ENCODE data around the gene CD80. TPM values are rescaled to one million over a fixed set of nuclear protein-coding genes. Genes with fewer than 3 reads are reported as not detected.

Gene CD80
- total RNA-seq, 3 donors from 2014 or later (not counting 1 experiment from before 2014, with no cell fraction given), result 0.40 to 1.1 TPM; not detected in 1

DNA sequence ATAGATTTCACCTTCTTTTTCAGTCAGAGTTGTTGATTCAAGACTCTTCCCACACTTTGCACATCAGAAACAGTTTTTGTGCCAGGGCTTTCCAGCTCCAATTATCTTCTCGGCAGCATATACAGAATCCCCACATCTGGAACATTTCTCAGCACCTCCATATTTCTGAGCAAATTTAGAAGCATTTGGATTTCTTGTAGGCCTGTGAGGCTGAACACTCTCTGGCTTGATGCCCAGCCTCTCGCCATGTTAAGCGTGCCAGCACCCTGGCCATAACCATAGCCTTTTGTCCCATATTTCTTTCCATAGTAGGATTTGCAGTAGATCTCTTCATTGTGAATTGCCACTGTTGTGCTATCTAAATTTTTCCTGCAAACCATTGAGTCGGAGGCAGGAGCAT lies 28.3 kb downstream of the CD80 start:
- ATAC-seq, result no peak
- no peak overlapping the region for H3K27ac ChIP-seq (ENCODE audit: low read length)
- peaks cover 2% of the 10 kb centered on the region for H3K36me3 ChIP-seq (ENCODE audit: control insufficient read depth, insufficient read depth, low read length)
- Mint-ChIP-seq H3K9me3 (no peaks in the 10 kb centered on the region), H3K27me3 (ENCODE audit: low read depth in 2 of 2) (no peaks in the 10 kb centered on the region), H3K4me3 (no peak overlapping the region), H3K36me3 (no peaks in the 10 kb centered on the region), H3K4me1 (no peaks in the 10 kb centered on the region), H3K27ac (no peak overlapping the region)
- no peak for DNase-seq
- H3K4me1 ChIP-seq (ENCODE audit: control insufficient read depth, insufficient read depth, low read length), result no peaks in the 10 kb centered on the region
- H3K27me3 ChIP-seq (ENCODE audit: control insufficient read depth, insufficient read depth, low read length), result no peaks in the 10 kb centered on the region
- H3K9me3 ChIP-seq (ENCODE audit: control insufficient read depth, insufficient read depth, low read length), result no peaks in the 10 kb centered on the region
- WGBS (ENCODE audit: insufficient coverage), result 93% methylated on average over 4 of the region's 4 CpGs
- TF ChIP-seq, protein P1, sequence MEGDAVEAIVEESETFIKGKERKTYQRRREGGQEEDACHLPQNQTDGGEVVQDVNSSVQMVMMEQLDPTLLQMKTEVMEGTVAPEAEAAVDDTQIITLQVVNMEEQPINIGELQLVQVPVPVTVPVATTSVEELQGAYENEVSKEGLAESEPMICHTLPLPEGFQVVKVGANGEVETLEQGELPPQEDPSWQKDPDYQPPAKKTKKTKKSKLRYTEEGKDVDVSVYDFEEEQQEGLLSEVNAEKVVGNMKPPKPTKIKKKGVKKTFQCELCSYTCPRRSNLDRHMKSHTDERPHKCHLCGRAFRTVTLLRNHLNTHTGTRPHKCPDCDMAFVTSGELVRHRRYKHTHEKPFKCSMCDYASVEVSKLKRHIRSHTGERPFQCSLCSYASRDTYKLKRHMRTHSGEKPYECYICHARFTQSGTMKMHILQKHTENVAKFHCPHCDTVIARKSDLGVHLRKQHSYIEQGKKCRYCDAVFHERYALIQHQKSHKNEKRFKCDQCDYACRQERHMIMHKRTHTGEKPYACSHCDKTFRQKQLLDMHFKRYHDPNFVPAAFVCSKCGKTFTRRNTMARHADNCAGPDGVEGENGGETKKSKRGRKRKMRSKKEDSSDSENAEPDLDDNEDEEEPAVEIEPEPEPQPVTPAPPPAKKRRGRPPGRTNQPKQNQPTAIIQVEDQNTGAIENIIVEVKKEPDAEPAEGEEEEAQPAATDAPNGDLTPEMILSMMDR (IDR thresholded peaks at IDR 0.05), result no peak
- intact Hi-C loops (cut with micrococcal nuclease), result no loop called here
- H3K4me3 ChIP-seq (ENCODE audit: low read length), result no peak overlapping the region

DNA sequence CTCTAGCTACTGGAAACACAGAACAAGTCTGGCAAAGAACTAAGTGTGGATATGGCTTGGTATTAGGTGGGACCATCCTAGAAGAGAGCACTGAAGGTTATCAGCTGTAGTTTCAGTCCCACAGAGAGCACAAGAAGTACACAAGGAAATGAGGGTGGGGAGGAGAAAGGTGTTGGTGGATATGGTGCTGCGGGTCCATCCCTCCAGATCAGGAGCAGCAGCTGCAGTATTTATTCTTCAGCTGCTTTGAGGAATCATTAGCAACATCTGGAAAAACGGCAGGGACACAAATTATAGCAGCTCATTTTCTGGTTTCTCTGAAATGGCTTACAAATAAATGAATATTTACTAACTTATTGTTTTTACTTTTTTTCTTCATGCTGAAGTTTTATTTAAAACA lies 29.0 kb downstream of the CD80 start:
- Mint-ChIP-seq H3K4me3 (no peak overlapping the region), H3K27me3 (ENCODE audit: low read depth in 2 of 2) (no peaks in the 10 kb centered on the region), H3K4me1 (no peaks in the 10 kb centered on the region), H3K27ac (no peak overlapping the region), H3K9me3 (no peaks in the 10 kb centered on the region), H3K36me3 (peaks cover 5% of the 10 kb centered on the region)
- 86% methylated on average over 2 of the region's 2 CpGs for WGBS (ENCODE audit: insufficient coverage)
- TF ChIP-seq, protein P1 (IDR thresholded peaks at IDR 0.05), result no peak
- Histone ChIP-seq H3K27ac (ENCODE audit: low read length) (no peak overlapping the region), H3K27me3 (ENCODE audit: control insufficient read depth, insufficient read depth, low read length) (no peaks in the 10 kb centered on the region), H3K36me3 (ENCODE audit: control insufficient read depth, insufficient read depth, low read length) (peaks cover 3% of the 10 kb centered on the region), H3K9me3 (ENCODE audit: control insufficient read depth, insufficient read depth, low read length) (no peaks in the 10 kb centered on the region), H3K4me1 (ENCODE audit: control insufficient read depth, insufficient read depth, low read length) (no peaks in the 10 kb centered on the region), H3K4me3 (ENCODE audit: low read length) (no peak overlapping the region)
- ATAC-seq, result no peak
- intact Hi-C loops (cut with micrococcal nuclease), result no loop called here
- DNase-seq, result no peak

DNA sequence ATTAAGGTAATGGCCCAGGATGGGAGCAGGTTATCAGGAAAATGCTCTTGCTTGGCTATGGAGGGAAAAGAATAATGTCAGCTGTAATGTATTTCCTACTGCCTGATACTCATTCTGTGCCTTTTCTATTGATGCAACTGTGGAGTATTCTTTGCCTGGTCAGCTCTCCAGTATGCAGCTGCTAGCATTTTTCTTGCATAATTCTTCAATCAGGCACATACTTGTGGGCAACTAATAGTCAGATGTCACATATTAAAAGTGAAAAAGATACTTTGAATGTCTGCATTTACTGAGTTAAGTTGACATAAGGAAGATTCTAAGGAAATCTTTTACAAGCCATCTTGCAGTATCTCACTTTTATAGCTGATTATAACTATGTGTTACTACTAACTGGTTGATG lies 29.5 kb downstream of the CD80 start:
- Mint-ChIP-seq H3K36me3 (peaks cover 9% of the 10 kb centered on the region), H3K27me3 (ENCODE audit: low read depth in 2 of 2) (no peaks in the 10 kb centered on the region), H3K27ac (no peak overlapping the region), H3K4me1 (no peaks in the 10 kb centered on the region), H3K9me3 (no peaks in the 10 kb centered on the region), H3K4me3 (no peak overlapping the region)
- peaks cover 9% of the 10 kb centered on the region for H3K36me3 ChIP-seq (ENCODE audit: control insufficient read depth, insufficient read depth, low read length)
- DNase-seq (no peak), ATAC-seq (no peak)
- H3K4me1 ChIP-seq (ENCODE audit: control insufficient read depth, insufficient read depth, low read length), result no peaks in the 10 kb centered on the region
- H3K27me3 ChIP-seq (ENCODE audit: control insufficient read depth, insufficient read depth, low read length), result no peaks in the 10 kb centered on the region
- no peak overlapping the region for H3K4me3 ChIP-seq (ENCODE audit: low read length)
- H3K27ac ChIP-seq (ENCODE audit: low read length), result no peak overlapping the region
- H3K9me3 ChIP-seq (ENCODE audit: control insufficient read depth, insufficient read depth, low read length), result no peaks in the 10 kb centered on the region
- intact Hi-C loops (cut with micrococcal nuclease), result no loop called here
- TF ChIP-seq, protein P1 (IDR thresholded peaks at IDR 0.05), result no peak

- DNase-seq (no peak), ATAC-seq (no peak)
- no peaks in the 10 kb centered on the region for H3K4me1 ChIP-seq (ENCODE audit: control insufficient read depth, insufficient read depth, low read length)
- H3K4me3 ChIP-seq (ENCODE audit: low read length), result no peak overlapping the region
- H3K4me1 Mint-ChIP-seq, result no peaks in the 10 kb centered on the region
- 100% methylated on average over 3 of the region's 5 CpGs for WGBS (ENCODE audit: insufficient coverage)
- peaks cover 9% of the 10 kb centered on the region for H3K36me3 Mint-ChIP-seq
- no peak overlapping the region for H3K27ac Mint-ChIP-seq
- H3K4me3 Mint-ChIP-seq, result no peak overlapping the region
- TF ChIP-seq, protein P1 (IDR thresholded peaks at IDR 0.05), result no peak
- H3K9me3 ChIP-seq (ENCODE audit: control insufficient read depth, insufficient read depth, low read length), result no peaks in the 10 kb centered on the region
- H3K27me3 ChIP-seq (ENCODE audit: control insufficient read depth, insufficient read depth, low read length), result no peaks in the 10 kb centered on the region
- intact Hi-C loops (cut with micrococcal nuclease), result no loop called here
- H3K27ac ChIP-seq (ENCODE audit: low read length), result no peak overlapping the region
- H3K9me3 Mint-ChIP-seq, result no peaks in the 10 kb centered on the region
- no peaks in the 10 kb centered on the region for H3K27me3 Mint-ChIP-seq (ENCODE audit: low read depth in 2 of 2)
- H3K36me3 ChIP-seq (ENCODE audit: control insufficient read depth, insufficient read depth, low read length), result peaks cover 26% of the 10 kb centered on the region
Measured at GRCh38 chr3:119527714-119528113, 31.7 kb downstream of the CD80 start.
